ENCODE results near the gene PRDM5. TPM values are rescaled to one million over a fixed set of nuclear protein-coding genes. Genes with fewer than 3 reads are reported as not detected.

Gene PRDM5
- total RNA-seq, 1 experiment from 2014 or later: 31.4 TPM

DNA sequence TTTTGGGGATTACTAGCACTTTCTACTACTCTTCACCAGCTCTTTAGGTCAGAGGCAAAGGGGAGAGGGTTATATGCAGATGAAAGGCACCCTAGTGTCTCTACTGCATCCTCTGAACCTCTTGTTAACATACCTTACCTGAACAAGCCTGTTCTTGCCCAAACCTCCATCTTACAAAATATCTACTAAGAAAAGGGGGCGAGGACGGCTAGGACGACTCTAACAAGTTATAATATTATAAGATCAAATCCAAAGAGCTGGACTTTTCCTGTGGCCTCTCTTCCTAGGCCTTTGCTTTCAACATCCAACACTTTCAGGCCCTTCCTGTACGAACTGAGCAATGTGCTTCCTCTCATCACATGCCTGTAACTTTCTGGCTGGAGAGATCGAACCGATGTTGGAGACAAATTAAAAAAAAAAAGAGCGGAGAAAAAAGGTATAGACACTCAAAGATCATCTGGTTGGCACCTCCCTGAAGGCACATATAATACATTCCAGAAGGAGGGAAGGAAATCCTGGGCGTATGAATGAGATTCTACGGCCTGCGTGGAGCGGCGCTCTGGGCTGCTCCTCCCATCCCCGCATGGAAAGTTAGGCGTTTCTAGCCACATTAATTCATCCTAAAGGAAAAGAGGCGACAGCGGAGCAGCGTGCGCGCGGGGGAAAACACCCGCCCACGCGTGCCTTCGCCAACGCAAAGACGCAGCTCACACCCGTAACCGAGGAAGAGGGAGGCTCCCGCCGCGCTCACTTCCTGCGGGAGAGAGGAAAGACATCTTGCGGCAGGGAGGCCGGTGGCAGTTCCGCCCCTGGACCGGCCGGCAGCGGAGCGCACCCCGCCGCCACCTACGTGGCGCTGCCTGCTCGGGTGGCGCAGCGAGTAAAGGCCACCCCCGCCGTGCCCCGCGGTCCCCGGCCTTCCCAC is 808 bp downstream of the PRDM5 start:
- H3K4me1 ChIP-seq: no peaks in the 10 kb centered on the region
- no peaks in the 10 kb centered on the region for H3K36me3 ChIP-seq
- H3K27ac ChIP-seq: peak overlapping the region; percentile 87
- DNase-seq: peak; percentile 77 to 81
- H3K9me3 ChIP-seq (replicated peaks): no peaks in the 10 kb centered on the region
- H3K27me3 ChIP-seq: no peaks in the 10 kb centered on the region
- H3K4me3 ChIP-seq: peak overlapping the region; percentile 75

DNA sequence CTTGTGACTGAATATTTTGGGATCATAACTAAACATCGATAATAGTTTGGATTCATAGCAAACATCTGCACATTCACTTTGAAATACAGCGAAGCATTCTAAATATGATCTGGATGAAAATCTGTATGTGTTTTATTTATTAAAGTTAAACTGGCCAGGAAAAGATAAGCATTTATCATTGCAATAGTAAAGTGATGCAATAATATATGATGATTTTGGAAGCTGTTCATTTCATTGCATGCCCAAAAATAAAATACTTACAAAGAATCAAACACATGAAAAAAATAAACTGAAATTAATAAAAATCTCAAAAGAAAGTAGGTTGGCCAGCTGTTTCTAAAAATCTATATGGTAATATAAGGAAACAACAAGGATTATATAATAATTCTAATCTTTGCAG is 1.9 kb downstream of the PRDM5 start:
- no peaks in the 10 kb centered on the region for H3K9me3 ChIP-seq (replicated peaks)
- DNase-seq: no peak
- no peak overlapping the region for H3K4me3 ChIP-seq
- peaks cover 4% of the 10 kb centered on the region for H3K4me1 ChIP-seq
- H3K36me3 ChIP-seq: no peaks in the 10 kb centered on the region
- no peaks in the 10 kb centered on the region for H3K27me3 ChIP-seq
- no peak overlapping the region; the same call in 1 of the 2 replicates for H3K27ac ChIP-seq

DNA sequence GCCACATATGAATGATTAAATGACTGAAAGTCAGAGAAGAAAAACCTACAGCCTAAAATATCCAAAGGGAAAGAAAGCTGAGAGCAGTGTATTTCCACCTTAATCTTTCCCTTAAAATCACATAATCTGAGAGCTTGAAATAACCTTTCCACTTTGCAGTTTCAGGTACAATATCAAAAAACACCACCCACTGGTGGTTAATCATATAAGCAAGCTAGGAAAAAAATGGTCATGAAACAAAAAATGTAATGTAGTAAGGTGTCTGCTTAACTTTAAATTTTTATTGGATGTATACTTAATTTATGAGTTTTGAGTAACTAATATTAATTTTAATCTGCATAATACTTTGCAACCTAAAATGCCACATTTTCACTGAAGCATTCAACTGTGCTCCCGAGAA is 3.2 kb downstream of the PRDM5 start:
- Histone ChIP-seq H3K4me3 (no peak overlapping the region), H3K4me1 (peaks cover 14% of the 10 kb centered on the region), H3K36me3 (no peaks in the 10 kb centered on the region), H3K9me3 (replicated peaks) (no peaks in the 10 kb centered on the region), H3K27ac (no peak overlapping the region), H3K27me3 (no peaks in the 10 kb centered on the region)
- DNase-seq: no peak

DNA sequence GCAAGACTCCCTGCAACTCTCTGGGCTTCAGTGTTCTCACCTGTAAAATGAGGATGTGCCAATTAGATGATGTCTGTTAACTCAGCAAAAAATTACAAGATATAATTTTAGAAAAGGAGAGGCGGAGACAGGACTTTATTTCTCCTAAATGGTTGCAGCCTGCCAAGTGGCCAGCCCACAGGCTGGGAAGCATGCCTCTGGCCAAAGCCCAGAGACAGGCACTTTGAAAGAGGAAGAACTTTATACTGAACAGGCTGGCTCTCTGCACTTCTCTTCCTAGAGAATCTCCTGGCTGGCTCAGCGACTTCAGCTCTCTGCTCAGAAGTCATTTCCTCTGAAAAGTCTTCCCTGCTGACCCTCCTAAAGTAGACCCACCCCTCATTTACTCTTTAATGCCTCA is 3.7 kb downstream of the PRDM5 start:
- DNase-seq: no peak
- H3K27me3 ChIP-seq: no peaks in the 10 kb centered on the region
- no peaks in the 10 kb centered on the region; the same call in 1 of the 2 replicates for H3K36me3 ChIP-seq
- H3K9me3 ChIP-seq (replicated peaks): no peaks in the 10 kb centered on the region
- no peak overlapping the region for H3K4me3 ChIP-seq
- H3K27ac ChIP-seq: no peak overlapping the region
- H3K4me1 ChIP-seq: peaks cover 14% of the 10 kb centered on the region

DNA sequence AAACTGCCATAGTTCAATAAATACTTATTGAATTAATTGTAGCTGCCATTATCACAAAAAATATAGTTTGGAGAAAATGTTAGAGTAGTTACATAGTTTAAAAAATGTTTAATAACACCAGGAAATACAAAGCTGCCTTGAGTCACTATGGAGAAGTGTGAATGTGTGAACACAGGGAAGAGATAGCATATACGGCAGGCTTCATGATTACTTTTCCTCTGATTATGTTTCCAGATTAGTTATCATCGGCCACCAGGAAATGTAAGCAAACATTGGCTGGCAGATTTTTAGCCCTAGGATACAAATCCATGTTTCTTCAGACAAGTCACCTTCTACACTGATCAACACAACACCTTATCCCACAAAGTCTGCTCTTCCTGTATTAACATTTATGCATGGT is 4.4 kb downstream of the PRDM5 start:
- Histone ChIP-seq H3K27ac (no peak overlapping the region), H3K36me3 (peaks cover 4% of the 10 kb centered on the region; the same call in 1 of the 2 replicates), H3K4me3 (no peak overlapping the region), H3K9me3 (replicated peaks) (no peaks in the 10 kb centered on the region), H3K27me3 (no peaks in the 10 kb centered on the region), H3K4me1 (peaks cover 14% of the 10 kb centered on the region)
- no peak for DNase-seq

DNA sequence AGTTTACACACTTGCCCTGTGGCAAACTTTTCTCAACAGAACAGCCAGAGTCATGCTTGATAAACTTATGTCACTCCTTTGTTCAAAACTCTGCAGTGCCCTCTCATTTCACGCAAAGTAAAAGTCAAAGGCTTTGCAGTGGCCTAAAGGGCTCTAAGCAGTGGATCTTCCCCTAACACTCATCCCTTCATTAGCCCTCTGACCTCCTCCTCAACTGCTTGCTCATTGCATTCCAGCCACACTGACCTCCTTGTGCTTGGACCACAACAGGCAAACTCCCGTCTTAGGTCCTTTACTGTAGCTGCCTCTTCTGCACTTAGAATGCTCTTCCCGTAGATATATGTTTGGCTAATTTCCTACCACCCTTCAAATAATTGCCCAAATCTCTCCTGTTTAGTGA is 5.6 kb downstream of the PRDM5 start:
- Histone ChIP-seq H3K4me3 (no peak overlapping the region), H3K36me3 (peaks cover 8% of the 10 kb centered on the region; the same call in 1 of the 2 replicates), H3K9me3 (replicated peaks) (no peaks in the 10 kb centered on the region), H3K27ac (no peak overlapping the region), H3K4me1 (peaks cover 14% of the 10 kb centered on the region), H3K27me3 (no peaks in the 10 kb centered on the region)
- no peak for DNase-seq

DNA sequence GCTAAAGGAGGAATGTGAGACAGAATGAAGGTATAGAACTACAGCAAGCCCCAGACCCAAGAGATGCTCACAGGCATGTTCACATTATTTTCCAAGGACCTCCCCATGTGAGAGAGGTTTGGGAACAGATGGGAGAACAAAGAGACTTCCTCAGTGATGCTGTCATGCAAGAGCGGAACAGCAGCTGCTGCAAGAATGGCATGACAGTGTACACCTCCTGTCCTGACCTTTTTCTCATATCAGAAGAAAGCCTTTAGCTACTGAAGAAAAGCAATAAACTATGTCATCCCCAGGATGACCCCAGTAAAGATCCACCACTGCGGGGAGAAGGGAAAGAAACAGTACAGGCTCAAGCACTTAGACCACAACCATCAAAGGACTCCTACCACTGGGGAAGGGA is 7.2 kb downstream of the PRDM5 start:
- no peaks in the 10 kb centered on the region for H3K9me3 ChIP-seq (replicated peaks)

DNA sequence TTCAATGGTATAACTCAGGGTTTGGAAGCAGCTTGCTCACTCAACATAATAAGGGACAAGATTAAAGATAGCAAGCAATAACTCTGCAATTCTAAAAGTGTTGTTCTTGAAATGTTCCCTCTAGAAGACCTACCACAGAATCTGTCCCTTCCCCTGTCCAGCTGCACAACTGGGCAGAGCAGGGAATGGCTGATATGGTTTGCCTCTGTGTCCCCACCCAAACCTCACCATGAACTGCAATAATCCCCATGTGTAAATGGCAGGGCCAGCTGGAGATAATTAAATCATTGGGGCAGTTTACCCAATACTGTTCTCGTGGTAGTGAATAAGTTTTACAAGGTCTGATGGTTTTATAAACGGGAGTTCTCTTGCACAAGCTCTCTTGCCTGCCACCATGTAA is 19.1 kb downstream of the PRDM5 start:
- no peaks in the 10 kb centered on the region for H3K9me3 ChIP-seq (replicated peaks)
- H3K36me3 ChIP-seq: peaks cover 31% of the 10 kb centered on the region
- no peak for DNase-seq
- no peaks in the 10 kb centered on the region for H3K27me3 ChIP-seq
- no peak overlapping the region for H3K4me3 ChIP-seq
- no peak overlapping the region for H3K27ac ChIP-seq
- no peaks in the 10 kb centered on the region for H3K4me1 ChIP-seq

More for the DNA sequence above, 7.2 kb downstream of the PRDM5 start:
- peaks cover 14% of the 10 kb centered on the region for H3K4me1 ChIP-seq
- peaks cover 13% of the 10 kb centered on the region; the same call in 1 of the 2 replicates for H3K36me3 ChIP-seq
- H3K27me3 ChIP-seq: no peaks in the 10 kb centered on the region
- DNase-seq: peak; percentile 66 to 80
- peak overlapping the region; percentile 70 for H3K27ac ChIP-seq
- no peak overlapping the region for H3K4me3 ChIP-seq

DNA sequence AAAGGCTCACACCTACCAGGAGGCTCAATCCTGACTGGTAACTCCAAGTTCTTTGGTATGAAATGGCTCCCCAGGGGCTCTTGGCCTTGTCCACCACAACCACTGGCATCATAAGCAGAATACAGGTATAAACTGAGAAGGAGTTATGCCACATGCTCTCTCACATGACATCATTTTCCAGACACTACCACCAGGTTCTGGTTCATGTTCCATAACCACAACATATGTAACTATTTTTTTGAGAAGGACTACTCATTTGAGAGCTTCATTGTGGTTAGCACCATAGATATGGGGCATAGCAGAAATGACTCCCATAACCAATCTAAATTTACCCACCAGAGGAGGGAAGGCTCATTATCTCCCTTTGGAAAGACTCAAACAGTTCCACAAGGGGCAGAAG is 19.6 kb downstream of the PRDM5 start:
- no peak for DNase-seq
- no peaks in the 10 kb centered on the region for H3K27me3 ChIP-seq
- peaks cover 34% of the 10 kb centered on the region for H3K36me3 ChIP-seq
- H3K27ac ChIP-seq: no peak overlapping the region
- no peak overlapping the region for H3K4me3 ChIP-seq
- H3K9me3 ChIP-seq (replicated peaks): no peaks in the 10 kb centered on the region
- H3K4me1 ChIP-seq: no peaks in the 10 kb centered on the region

DNA sequence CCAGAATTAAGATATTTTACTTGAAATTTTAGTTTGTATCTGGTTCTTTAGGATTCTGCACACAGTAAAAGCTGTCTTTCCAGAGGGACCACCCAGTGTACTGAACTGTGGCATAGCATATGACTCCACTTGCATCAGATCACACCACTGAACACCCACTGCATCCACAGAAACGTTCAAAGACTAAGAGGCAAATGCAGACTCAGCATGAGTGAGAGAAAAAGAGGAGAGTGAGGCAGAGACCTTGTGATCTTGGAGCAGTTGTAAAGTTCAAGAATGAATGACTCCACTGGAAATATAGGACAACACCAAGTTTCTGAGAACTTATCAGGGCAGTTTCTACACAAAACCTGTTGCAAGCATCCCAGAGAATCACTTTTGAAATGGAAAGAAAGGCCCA is 20.8 kb downstream of the PRDM5 start:
- Histone ChIP-seq H3K4me1 (0 out of 2 replicates have a peak, but pooled peaks cover 3% of the 10 kb centered on the region), H3K4me3 (no peak overlapping the region), H3K36me3 (peaks cover 34% of the 10 kb centered on the region), H3K9me3 (replicated peaks) (no peaks in the 10 kb centered on the region), H3K27ac (no peak overlapping the region), H3K27me3 (no peaks in the 10 kb centered on the region)
- no peak for DNase-seq

DNA sequence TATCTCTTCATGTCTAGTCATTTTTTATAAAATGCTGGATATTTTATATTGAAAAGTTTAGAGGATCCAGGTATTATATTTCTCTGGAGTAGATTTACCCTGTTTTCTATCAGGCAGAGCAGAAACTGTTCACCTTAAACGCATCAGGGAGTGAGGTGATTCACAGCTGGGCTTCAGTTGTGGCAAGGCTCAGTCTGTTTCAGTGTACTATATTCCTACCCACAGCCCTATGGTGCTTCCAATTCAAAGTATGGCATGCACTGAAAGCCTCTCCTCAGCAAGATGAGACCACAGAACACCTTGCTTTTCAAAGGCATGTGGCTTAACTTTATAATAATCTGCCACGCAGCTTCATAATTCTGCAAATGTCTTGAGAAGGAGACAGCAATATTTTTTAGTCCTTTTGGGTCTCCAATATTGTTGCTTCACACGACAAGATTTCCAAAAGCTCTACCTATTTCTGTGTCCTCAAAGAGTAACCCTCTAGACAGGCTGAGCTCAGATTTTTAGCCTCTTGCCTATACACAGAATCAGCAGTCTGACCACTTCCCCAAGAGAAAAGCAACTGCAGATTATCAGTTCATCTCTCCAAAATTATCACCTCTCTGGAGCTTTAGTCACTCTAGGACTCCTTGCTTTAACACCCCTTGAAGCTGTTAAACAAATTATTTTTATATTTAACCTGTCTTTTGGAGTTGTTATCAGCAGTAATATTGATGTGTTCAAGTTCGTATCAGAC is 24.4 kb downstream of the PRDM5 start:
- peaks cover 16% of the 10 kb centered on the region for H3K36me3 ChIP-seq
- H3K27me3 ChIP-seq: no peaks in the 10 kb centered on the region
- peak overlapping the region; percentile 25 for H3K27ac ChIP-seq
- H3K4me3 ChIP-seq: no peak overlapping the region
- 0 out of 2 replicates have a peak, but pooled peaks cover 3% of the 10 kb centered on the region for H3K4me1 ChIP-seq
- peak in 1 of 2 experiments; percentile 9 for DNase-seq
- H3K9me3 ChIP-seq (replicated peaks): no peaks in the 10 kb centered on the region

DNA sequence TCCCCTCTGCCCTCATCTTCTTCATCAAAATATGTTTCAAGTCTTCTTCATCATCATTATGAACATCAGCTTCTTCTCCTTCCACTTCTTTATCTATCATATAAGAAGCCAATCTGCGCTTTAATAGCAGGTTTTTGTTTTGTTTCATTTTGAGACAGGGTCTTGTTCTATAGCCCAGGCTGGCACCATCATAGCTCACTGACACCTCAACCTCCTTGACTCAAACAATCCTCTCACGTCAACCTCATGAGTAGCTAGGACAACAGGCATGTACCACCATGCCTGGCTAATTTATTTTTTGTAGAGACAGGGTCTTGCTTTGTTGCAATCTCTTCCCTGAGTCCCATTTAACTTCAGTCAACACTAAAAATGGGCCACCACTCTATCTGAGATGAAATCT is 27.0 kb downstream of the PRDM5 start:
- Histone ChIP-seq H3K4me1 (0 out of 2 replicates have a peak, but pooled peaks cover 3% of the 10 kb centered on the region), H3K36me3 (peaks cover 10% of the 10 kb centered on the region), H3K4me3 (no peak overlapping the region), H3K27me3 (no peaks in the 10 kb centered on the region), H3K27ac (no peak overlapping the region), H3K9me3 (replicated peaks) (no peaks in the 10 kb centered on the region)
- no peak for DNase-seq

DNA sequence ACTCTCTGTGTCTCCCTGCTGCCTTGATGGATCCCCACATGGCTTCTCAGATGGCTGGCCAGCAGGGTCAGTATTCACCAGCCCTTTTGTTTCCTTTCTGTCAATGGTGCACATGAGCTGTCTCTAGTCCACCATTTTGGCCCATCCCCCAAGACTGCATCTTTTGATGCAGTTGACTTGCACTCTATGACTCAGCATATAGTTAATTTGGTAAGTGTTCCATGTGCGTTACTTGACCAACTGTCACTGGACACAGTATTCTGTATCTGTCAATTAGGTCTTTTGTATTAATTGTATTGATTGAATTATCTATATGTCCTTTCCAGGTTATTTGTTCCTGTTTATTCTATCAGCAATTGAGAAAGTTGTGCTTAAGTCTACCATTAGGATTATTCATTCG is 29.2 kb downstream of the PRDM5 start:
- 0 out of 2 replicates have a peak, but pooled peaks cover 3% of the 10 kb centered on the region for H3K4me1 ChIP-seq
- H3K27me3 ChIP-seq: no peaks in the 10 kb centered on the region
- H3K27ac ChIP-seq: no peak overlapping the region
- no peak overlapping the region for H3K4me3 ChIP-seq
- DNase-seq: no peak
- no peaks in the 10 kb centered on the region for H3K9me3 ChIP-seq (replicated peaks)
- peaks cover 6% of the 10 kb centered on the region for H3K36me3 ChIP-seq

DNA sequence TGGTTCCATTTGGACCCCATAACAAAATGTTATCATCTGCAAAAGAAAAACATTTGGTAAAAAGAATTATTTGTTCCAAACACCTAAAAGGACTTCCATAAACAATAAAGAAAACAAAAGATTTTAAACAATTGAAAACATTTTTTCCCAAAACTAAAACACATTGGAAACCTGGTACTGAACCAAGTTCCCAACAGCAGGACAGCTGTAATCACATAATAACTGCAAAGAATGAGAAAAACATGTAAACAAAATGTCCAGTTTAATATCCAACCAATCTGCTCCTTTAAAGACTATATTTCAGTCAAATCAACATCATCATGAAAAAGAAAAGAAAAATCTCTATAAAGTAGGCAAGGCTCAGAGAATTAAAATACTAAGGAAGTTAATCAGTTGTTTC is 36.3 kb downstream of the PRDM5 start:
- no peak for DNase-seq
- Histone ChIP-seq H3K36me3 (peaks cover 5% of the 10 kb centered on the region; the same call in 1 of the 2 replicates), H3K4me3 (no peak overlapping the region), H3K4me1 (no peaks in the 10 kb centered on the region), H3K27ac (no peak overlapping the region), H3K9me3 (replicated peaks) (no peaks in the 10 kb centered on the region; the same call in 1 of the 2 replicates), H3K27me3 (no peaks in the 10 kb centered on the region)

DNA sequence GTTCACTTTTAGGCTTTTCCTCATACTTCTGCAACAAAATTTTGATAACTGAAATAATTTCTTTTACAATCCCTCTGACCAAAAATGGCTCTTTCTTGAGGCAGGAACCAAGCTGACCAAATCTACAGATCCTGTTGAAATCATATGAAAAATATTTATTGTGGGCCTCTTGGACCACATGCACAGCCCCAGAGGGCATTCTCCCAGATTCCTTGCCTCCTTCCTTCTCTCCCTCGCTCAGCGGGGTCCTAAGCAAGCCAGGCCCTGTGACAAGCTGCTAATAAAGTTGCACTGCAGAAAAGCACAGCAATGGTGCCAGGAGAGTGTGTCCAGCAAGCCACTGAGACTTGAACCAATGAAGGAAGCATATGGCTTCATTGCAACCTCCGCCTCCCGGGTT is 40.7 kb downstream of the PRDM5 start:
- Histone ChIP-seq H3K36me3 (peaks cover 6% of the 10 kb centered on the region; the same call in 1 of the 2 replicates), H3K27me3 (no peaks in the 10 kb centered on the region), H3K4me3 (no peak overlapping the region), H3K9me3 (replicated peaks) (peaks cover 4% of the 10 kb centered on the region; the same call in 1 of the 2 replicates), H3K27ac (no peak overlapping the region), H3K4me1 (no peaks in the 10 kb centered on the region)
- no peak for DNase-seq
